OCI-LY7 (cell line): ENCODE results near the gene RNF208. TPM values are rescaled to one million over a fixed set of nuclear protein-coding genes. Genes with fewer than 3 reads are reported as not detected.

ENCODE experiments used
- BruUV-seq: library from RNA; stranded (reverse); fragments of 400-500 nt; replicated peaks from 2 replicates; lab custom pipeline; 2021; lab: Mats Ljungman, UMichigan
- CTCF ChIA-PET: fragments of 300-600 bp; sonication (Branson Sonifier 250); formaldehyde crosslinking; loops from one replicate; lab custom pipeline; 2022; ENCODE audit warnings: antibody characterized with exemption; ENCODE audit not compliant: unreplicated experiment; lab: Charles Lee
- POLR2A ChIA-PET: fragments of 300-600 bp; sonication (Branson Sonifier 250); formaldehyde crosslinking; loops from one replicate; lab custom pipeline; 2022; ENCODE audit warnings: antibody characterized with exemption; lab: Charles Lee
- DNase-seq: peaks from one replicate; pipeline ENCODE4 v3.0.0-alpha.2; 2015; ENCODE audit warnings: low spot score
- H2AFZ ChIP-seq: fragments of 200-600 bp; sonication (generic), shearing (Covaris generic); 2 replicates; pipeline ENCODE4 v1.6.1; 2014; ENCODE audit warnings: mild to moderate bottlenecking, antibody characterized with exemption, low read length, moderate library complexity
- H3K27ac ChIP-seq: fragments of 200-600 bp; sonication (generic); 2 replicates; pipeline ENCODE4 v1.5.1; 2014; ENCODE audit warnings: mixed run types, low read depth, mild to moderate bottlenecking, moderate library complexity, low read length, inconsistent platforms; ENCODE audit not compliant: poor library complexity, severe bottlenecking
- H3K36me3 ChIP-seq: fragments of 200-600 bp; sonication (generic); 2 replicates; pipeline ENCODE4 v1.6.1; 2014; ENCODE audit warnings: mild to moderate bottlenecking, antibody characterized with exemption, low read length, moderate library complexity, mixed read lengths; ENCODE audit not compliant: insufficient read depth
- H3K4me1 ChIP-seq: fragments of 200-600 bp; sonication (generic); 2 replicates; pipeline ENCODE4 v1.5.1; 2014; ENCODE audit warnings: mild to moderate bottlenecking, low read length; ENCODE audit not compliant: insufficient read depth, poor library complexity, severe bottlenecking
- H3K4me2 ChIP-seq: fragments of 200-600 bp; sonication (generic); 2 replicates; pipeline ENCODE4 v1.6.1; 2014; ENCODE audit warnings: mild to moderate bottlenecking, low read length
- H3K4me3 ChIP-seq: fragments of 200-600 bp; sonication (generic); 2 replicates; pipeline ENCODE4 v1.5.1; 2014; ENCODE audit warnings: mild to moderate bottlenecking, low read depth, low read length; ENCODE audit not compliant: poor library complexity, severe bottlenecking
- H3K79me2 ChIP-seq: fragments of 200-600 bp; sonication (generic); 2 replicates; pipeline ENCODE4 v1.6.1; 2016; ENCODE audit warnings: low read depth, mild to moderate bottlenecking, low read length, moderate library complexity, mixed read lengths; ENCODE audit not compliant: insufficient read depth
- H3K9me2 ChIP-seq: fragments of 200-600 bp; sonication (generic); 2 replicates; pipeline ENCODE4 v1.6.1; 2016; ENCODE audit warnings: mild to moderate bottlenecking, low read length, mixed read lengths; ENCODE audit not compliant: insufficient read depth
- H3K9me3 ChIP-seq: fragments of 200-600 bp; sonication (generic); 2 replicates; pipeline ENCODE4 v1.6.1; 2014; ENCODE audit warnings: mild to moderate bottlenecking, mixed run types, low read length, mixed read lengths
- H4K20me1 ChIP-seq: fragments of 200-600 bp; sonication (generic); 2 replicates; pipeline ENCODE4 v1.6.1; 2014; ENCODE audit warnings: mild to moderate bottlenecking, antibody characterized with exemption, low read length, moderate library complexity, mixed read lengths; ENCODE audit not compliant: insufficient read depth
- CTCF ChIP-seq: fragments of 200-600 bp; sonication (generic); conservative IDR thresholded peaks from 2 replicates; pipeline ENCODE4 v1.5.1; 2014; ENCODE audit warnings: mild to moderate bottlenecking, antibody characterized with exemption, low read length, moderate library complexity, mixed read lengths
- EZH2phosphoT487 ChIP-seq: fragments of 200-600 bp; sonication (generic); IDR thresholded peaks from 2 replicates; pipeline ENCODE4 v1.6.1; 2018; ENCODE audit warnings: low read depth, borderline replicate concordance, mild to moderate bottlenecking, mixed run types, antibody characterized with exemption, low read length, moderate library complexity, mixed read lengths
- intact Hi-C: fragments of 100-400 bp; cut with micrococcal nuclease; formaldehyde crosslinking; loops from one replicate; pipeline ENCODE4 v1.10.0; 2022; ENCODE audit not compliant: unreplicated experiment
- total RNA-seq, 2 experiments: library from RNA; depleted of rRNA in 1 of 2; stranded (reverse); fragments of >200 nt in 1 of 2; shearing (Covaris generic) in 1 of 2; gene quantifications; 2 replicates each; pipeline ENCODE4 v1.2.3, GENCODE V29; 2014 to 2022

RNF208 gene
- total RNA-seq, 2 experiments from 2014 or later = 0.47 to 5.5 TPM

GRCh38 chr9:137231372-137232039 lies 9.5 kb upstream of the RNF208 start:
- POLR2A ChIA-PET = no interaction called here
- Histone ChIP-seq H4K20me1 (no peaks in the 10 kb centered on the region), H3K4me3 (no peak overlapping the region), H3K9me3 (no peaks in the 10 kb centered on the region), H2AFZ (no peak overlapping the region), H3K36me3 (no peaks in the 10 kb centered on the region), H3K79me2 (no peaks in the 10 kb centered on the region), H3K4me2 (no peak overlapping the region), H3K9me2 (no peaks in the 10 kb centered on the region), H3K4me1 (peaks cover 25% of the 10 kb centered on the region), H3K27ac (no peak overlapping the region)
- intact Hi-C loops = no loop called here
- BruUV-seq = no TSS peak
- TF ChIP-seq CTCF = no peak
- TF ChIP-seq EZH2phosphoT487 = no peak
- CTCF ChIA-PET = interaction anchor here (0.5 kb wide), 1 partner anchor 164 kb away, joined by 4 read pairs; no protein-coding TSS in a partner anchor
- no peak for DNase-seq

- TF ChIP-seq CTCF (no peak), EZH2phosphoT487 (no peak)
- Histone ChIP-seq H3K4me1 (peaks cover 18% of the 10 kb centered on the region), H2AFZ (no peak within 1 kb of the TSS), H3K9me2 (no peaks in the 10 kb centered on the region), H3K9me3 (no peaks in the 10 kb centered on the region), H3K4me3 (no peak within 1 kb of the TSS), H3K27ac (no peak within 1 kb of the TSS), H3K36me3 (no peaks in the 10 kb centered on the region), H4K20me1 (no peaks in the 10 kb centered on the region), H3K79me2 (no peaks in the 10 kb centered on the region), H3K4me2 (no peak within 1 kb of the TSS)
- no TSS peak for BruUV-seq
- ChIA-PET CTCF (interaction anchor here (0.5 kb wide), 1 partner anchor 163 kb away, joined by 4 read pairs; no protein-coding TSS in a partner anchor), POLR2A (no interaction called here)
- intact Hi-C loops = no loop called here
- no peak for DNase-seq
These were observed 8.8 kb upstream of the RNF208 start, which contains the start of gene SLC34A3 for GRCh38 chr9:137230705-137231371. SLC34A3 (plus strand) TSS chr9:137230901; CDS start chr9:137231703, 802 bp downstream.
